Iris pigment epithelial cell (primary cell): Measurements from ENCODE around the gene EXOC6.
"Not testable (repeated sequence)": the region's sequence is repeated elsewhere in the genome, so short reads cannot be mapped to it uniquely, and the experiment has no call there.

ENCODE experiments used
- DNase-seq: peaks from one replicate; pipeline ENCODE4 v3.0.0-alpha.2; 2011; ENCODE audit warnings: low read depth

The EXOC6 gene

GRCh38 chr10:92946491-92946890, 98.2 kb downstream of the EXOC6 start:
- no peak for DNase-seq

- DNase-seq = not testable (repeated sequence)
Observed at GRCh38 chr10:92952573-92952972, 104.3 kb downstream of the EXOC6 start.

DNA sequence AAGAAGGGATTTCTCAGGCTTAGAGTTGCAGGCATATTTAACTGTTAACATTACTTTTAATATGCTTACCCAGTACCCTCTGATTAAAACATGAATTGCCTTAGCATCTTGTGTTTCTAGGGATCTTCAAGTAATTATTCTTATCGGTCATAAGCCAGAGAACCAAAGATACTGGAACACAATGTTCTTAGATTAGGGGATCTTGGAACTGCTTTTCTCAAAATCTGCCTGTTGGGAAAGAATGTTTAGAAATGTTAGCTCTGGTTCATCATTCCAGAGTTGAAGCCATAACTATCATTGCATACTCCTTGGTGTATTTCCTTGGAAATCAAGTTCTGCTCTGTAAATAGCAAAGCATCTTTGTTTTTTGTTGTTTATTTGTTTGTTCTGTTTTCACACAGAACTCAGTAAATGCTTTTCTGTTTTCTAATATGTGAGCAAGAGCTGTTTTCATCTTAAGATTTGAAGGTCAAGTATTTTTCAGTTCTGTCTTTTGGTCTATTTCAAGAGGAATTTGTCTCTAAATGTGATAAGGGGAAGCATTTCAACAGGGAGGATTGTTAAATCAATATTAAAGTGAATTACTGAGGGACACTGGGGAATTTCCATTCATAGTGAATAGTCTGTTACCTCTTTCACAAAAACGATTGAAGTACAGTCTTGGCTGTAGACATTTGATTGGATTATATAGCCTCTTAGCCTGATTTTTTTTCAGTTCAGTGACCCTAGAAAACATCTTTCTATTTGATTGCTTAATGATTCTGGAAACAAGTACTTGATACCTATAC, 109.1 kb downstream of the EXOC6 start:
- DNase-seq = peak; percentile 13

- DNase-seq = no peak
Observed at GRCh38 chr10:92961638-92962037, 113.3 kb downstream of the EXOC6 start.

DNA sequence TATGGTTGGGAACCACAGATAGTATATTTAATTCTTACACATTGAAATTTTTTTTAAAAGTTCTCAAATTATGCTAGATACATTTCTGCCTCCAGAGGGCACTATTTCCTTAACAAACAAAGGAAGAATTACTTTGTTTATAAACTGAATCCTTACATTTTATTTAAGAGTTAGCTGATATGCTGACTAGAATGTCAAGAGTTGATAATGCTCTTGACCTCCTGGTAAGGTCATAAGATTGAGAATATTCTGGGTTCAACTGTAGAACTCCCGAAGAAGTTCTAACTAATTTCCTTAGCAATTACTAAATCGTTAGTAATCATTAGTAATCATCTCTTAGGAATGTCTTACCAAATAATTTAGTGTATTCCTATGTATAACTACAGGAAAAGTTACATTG, 117.0 kb downstream of the EXOC6 start:
- peak; percentile 61 for DNase-seq

DNA sequence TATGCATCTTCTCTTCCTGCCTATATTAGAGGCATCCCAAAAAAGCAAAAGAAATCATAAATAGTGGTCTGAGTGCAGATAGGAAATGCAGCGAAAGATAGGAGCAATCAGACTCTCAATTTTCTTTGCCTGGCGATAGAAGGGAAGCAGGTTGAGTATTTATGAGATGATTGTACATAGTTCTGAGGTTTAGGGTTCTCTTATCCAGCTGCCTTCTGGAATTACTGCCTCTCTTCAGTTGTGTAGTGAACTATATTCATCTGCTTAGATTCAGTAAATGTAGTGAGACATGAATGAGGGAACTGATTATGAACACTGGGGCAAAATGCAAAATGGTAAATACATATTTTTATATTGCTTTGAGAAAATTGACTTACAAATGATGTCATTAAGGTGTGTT, 119.3 kb downstream of the EXOC6 start:
- no peak for DNase-seq

GRCh38 chr10:92969151-92969550, 120.8 kb downstream of the EXOC6 start:
- peak; percentile 28 for DNase-seq

- DNase-seq = peak; percentile 44
Observed at GRCh38 chr10:92970301-92971070, 122.2 kb downstream of the EXOC6 start.

GRCh38 chr10:92972066-92972870, 123.9 kb downstream of the EXOC6 start:
- peak; percentile 90 for DNase-seq

DNA sequence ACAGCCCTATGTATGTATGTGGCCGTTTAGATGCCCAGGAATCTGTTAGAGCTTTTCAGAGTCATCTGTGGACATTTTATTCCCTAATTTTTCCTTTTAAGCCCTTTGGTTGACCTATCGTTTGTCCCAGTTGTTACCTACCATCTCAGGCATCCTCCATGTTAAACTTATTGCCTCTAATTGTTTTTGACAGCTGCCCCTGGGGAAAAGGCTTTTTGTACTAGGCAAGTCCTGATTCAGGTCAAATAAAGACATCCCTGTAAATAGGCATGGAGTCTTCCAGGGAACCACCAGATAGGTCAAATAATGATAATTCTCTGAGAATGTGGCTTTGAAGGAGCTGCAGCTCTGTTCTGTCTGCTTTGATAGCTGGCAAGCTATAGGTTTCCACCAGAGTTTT, 124.6 kb downstream of the EXOC6 start:
- no peak for DNase-seq

- DNase-seq = not testable (repeated sequence)
Observed at GRCh38 chr10:92976278-92976677, 128.0 kb downstream of the EXOC6 start.

- DNase-seq = no peak
Observed at GRCh38 chr10:92989250-92989649, 140.9 kb downstream of the EXOC6 start.

DNA sequence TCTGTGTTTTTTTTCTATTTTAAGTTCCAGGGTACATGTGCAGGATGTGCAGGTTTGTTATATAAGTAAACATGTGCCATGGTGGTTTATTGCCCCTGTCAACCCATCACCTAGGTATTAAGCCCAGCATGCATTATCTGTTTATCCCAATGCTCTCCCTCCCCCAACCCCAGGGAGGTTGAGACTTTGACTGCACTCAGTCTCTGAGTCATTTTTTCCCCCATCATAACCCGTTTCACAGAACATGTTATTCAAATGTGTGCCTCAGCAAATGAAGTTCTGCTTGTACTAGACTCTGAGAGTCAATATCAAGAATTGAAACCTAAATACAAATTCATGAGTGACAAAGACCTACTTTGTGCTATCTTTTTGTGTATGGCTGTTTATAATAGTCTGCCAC, 142.3 kb downstream of the EXOC6 start:
- peak; percentile 85 for DNase-seq

GRCh38 chr10:92991513-92991912, 143.2 kb downstream of the EXOC6 start:
- DNase-seq = no peak

DNA sequence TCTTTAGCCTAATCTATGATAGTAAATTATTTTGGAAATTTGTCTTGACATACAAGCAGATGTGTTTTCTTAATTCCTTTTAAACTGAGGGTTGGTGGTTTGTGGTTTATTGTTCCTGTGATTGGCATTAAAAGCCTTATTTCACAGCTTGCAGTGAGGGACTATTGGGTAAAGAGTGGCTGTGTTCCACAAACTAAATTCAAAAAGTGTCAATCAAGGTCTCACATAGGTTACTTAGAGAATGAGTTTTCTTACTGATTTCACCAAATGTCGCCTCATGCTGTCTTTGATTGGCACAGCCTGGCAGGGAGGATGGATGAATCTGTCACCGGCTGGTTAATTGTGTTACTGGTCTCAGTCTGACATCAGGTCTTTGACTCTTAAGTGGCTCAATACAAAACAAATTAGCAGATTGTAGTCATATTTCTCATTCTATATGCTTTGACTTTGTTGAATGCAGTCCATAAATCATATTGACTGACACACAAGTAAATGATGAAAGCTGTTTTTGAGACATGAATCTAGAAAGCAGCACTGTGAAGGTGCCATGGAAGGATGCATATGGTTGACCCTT, 145.5 kb downstream of the EXOC6 start:
- DNase-seq = no peak

DNA sequence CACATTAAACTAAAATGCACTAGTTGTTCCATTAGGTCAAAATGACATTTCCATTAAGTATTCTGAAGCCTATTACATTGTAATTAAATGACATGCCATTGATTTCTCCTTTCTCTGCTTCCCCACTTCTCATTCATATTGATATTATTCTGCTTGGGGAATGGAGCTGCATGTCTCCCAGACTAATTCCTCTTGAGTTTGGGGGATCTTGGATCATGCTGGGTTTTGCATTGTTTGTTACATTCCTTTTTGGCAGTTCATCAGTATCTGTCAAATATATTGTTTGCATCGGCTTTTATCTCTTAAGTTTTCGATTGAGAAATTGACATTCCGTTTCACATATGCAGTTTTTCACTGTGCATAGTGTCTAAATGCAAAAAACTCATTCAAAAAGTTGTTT, 147.2 kb downstream of the EXOC6 start:
- no peak for DNase-seq

DNA sequence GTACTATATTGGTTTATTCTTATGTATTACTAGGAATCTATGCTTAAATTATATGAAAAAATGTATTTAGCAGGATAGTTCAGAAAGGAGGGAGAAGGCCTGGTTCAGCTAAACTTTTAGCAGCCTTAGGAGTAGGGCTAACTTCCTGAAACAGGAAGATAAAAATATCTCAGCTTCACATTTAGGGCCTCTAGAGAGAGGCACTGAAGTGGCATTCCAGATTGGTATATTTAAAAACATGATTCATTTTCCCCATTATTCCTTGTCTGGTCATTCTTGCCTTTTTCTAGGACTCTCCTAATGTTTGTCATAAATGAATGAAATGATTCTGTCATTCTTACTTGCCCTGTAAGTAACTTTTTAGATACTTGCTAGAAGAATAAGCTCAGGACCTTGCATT, 149.3 kb downstream of the EXOC6 start:
- DNase-seq = no peak

DNA sequence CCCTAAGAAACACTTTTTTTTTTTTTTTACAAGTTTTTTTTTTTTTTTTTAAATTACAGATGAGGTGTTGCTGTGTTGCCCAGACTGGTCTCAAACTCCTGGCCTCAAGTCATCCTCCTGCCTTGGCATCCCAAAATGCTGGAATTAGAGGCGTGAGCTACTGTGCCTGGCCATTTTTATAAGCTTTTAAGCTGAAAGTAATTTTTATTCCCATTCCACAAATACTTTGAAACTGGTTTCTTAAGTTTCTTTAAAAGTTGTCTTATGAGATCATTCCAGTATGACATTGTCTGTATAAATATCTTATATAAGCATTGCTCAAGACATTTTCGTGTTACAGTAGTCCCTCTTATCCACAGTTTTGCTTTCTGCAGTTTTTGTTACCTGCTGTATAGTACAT, 150.9 kb downstream of the EXOC6 start:
- DNase-seq = peak; percentile 10

DNA sequence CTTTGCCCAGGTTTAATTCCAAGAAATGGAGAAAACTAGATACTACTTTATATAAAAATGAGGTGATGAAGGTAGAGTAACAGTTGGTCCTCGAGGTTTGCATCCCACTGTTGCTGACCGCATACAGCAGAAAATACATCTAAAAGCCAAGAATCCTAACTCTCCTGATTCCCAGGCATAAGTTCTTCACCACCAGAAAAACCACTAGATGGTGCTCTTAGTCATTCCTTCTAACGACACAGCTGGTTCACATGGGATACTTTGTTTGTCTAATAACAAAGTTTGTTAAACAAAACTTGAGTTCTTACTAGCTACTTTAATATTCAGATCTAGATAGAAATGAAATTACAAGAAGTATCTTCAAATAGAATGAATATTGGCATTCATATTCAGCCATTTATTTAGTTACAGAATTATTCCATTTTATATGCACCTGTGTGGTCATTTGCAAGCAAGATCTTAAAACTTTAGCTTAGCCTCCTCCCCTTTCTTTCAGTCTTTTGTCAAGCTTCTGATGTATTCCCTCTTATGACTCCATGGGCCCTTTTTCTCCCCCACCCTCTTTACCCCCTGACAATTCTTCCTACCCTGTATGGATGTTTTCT, 158.2 kb downstream of the EXOC6 start:
- peak; percentile 72 for DNase-seq

GRCh38 chr10:93015722-93016121, 167.4 kb downstream of the EXOC6 start:
- DNase-seq = no peak

DNA sequence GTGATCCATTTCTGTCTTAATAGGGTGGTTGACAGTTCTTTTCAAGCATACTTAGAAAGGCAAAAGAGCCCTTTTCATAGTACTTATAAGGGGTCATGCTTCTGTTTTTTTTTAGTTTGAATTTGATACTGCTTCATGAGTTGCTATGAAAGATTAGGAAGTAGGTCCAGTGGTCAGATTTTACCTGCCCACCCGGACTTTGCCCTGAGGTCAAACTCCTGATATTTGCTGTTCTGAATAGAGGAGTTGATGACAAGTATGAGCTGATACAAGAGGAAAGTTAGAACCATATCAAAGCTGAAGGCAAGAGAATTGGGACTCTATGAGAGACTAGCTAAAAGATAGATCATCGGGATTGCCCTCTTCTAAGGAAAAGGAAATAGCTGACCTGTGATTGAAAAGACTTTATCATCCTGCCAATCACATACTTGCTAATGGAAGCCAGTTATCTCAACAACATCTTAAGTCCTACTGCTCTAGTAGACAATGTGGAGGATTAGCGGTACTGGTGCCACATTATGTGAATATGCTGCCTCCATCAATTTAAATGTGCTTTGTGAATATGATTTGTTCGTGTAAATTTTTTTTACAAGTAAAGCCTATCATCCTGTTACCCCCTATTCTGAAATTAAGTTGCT, 174.8 kb downstream of the EXOC6 start:
- no peak for DNase-seq
